Left cardiac atrium (tissue), 4 donors: Measurements from ENCODE around the gene RHOBTB1. TPM values are rescaled to one million over a fixed set of nuclear protein-coding genes. Genes with fewer than 3 reads are reported as not detected.

Experiments used
- ATAC-seq, 2 donors: fragments of 200-7000 bp; cut with Tn5 transposase; one replicate each; pipeline ENCODE4 v1.9.1; 2020; ENCODE audit warnings: mild to moderate bottlenecking in 2 of 2, moderate library complexity in 2 of 2
- DNase-seq: peaks from one replicate; pipeline ENCODE4 v3.0.0-alpha.2; 2020
- intact Hi-C, 2 donors: fragments of 100-400 bp; cut with DNase I; formaldehyde crosslinking; loops; one replicate each; pipeline versions ENCODE4 v1.14.1 to v1.15.1; 2022 to 2023
- total RNA-seq, 2 donors: library from RNA; stranded (reverse); fragmentation: NEBNext Ultra II Directional; extraction: Animal tissue kit (Norgen Biotek cat#: 25700); gene quantifications; one replicate each; pipeline ENCODE4 v1.2.1, GENCODE V29; 2021
- donor health status: DM: no; HTN: yes; CAD: no.
- donor health status: DM: no; HTN: yes; CAD: no; lungs with severe emphysema.
- donor health status: DM: yes; HTN: yes; CAD: no.
- donor health status: Dilated cardiomyopathy.

Gene RHOBTB1
- total RNA-seq, 2 donors from 2014 or later: 9.5 to 14.1 TPM

GRCh38 chr10:60950300-60950699 lies 6.3 kb upstream of the RHOBTB1 start:
- DNase-seq (no peak), ATAC-seq (no peak)
- intact Hi-C loops: no loop called here

DNA sequence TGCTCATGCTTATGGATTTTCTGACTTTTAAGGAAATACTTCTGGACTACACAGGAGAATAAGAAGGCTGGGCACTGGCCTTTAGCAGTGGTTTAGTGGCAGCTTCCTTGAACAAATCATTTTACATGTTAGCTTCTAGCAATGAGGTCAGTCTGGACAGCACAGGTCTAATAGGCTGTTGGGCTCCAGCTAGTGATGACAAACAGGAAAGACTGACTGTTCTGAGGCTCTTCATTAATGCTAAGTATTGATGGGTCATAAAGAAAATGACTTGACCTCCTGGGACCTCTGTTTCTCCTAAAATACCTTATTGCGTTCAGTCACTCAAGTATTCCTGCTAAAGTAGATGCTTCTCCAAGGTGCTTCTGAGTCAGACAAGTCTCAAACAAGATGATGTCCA lies 4.9 kb upstream of the RHOBTB1 start:
- DNase-seq (no peak), ATAC-seq (no peak)
- intact Hi-C loops: loop anchor here in 1 of 2 donors (10.0 kb wide), 1 partner anchor 64 kb away; no protein-coding TSS in a partner anchor

DNA sequence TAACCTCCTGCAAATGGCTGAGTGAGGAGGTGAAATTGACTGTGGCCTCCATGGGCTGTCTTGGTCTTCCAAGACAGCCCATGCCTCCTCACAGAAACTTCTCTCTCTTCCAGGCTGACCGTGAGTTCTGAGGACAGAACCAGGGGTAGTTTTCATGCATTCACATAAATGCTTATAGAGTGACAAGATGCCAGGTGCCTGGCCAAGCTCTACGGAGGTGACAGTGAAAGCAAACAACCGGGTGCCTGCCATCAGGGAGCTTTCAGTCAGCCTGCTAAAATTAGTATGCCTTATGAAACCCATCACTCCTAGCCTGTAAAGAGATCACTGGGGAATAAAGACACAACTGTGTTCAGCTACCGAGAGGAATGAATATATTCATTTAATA lies 919 bp upstream of the RHOBTB1 start:
- DNase-seq (no peak), ATAC-seq (no peak)
- intact Hi-C loops: loop anchor here (5.0 to 10.0 kb wide), 2 partner anchors 43 to 60 kb away; no protein-coding TSS in a partner anchor

GRCh38 chr10:60943316-60944057 lies 498 bp downstream of the RHOBTB1 start:
- ATAC-seq: peak; percentile 64 to 70
- DNase-seq: peak; percentile 74
- intact Hi-C loops: loop anchor here (5.0 to 10.0 kb wide), 2 partner anchors 41 to 59 kb away; no protein-coding TSS in a partner anchor

GRCh38 chr10:60942788-60943315 lies 1.1 kb downstream of the RHOBTB1 start:
- peak; percentile 55 for DNase-seq
- ATAC-seq: peak in 1 of 2 donors; percentile 22
- intact Hi-C loops: loop anchor here (5.0 to 10.0 kb wide), 2 partner anchors 41 to 58 kb away; no protein-coding TSS in a partner anchor

DNA sequence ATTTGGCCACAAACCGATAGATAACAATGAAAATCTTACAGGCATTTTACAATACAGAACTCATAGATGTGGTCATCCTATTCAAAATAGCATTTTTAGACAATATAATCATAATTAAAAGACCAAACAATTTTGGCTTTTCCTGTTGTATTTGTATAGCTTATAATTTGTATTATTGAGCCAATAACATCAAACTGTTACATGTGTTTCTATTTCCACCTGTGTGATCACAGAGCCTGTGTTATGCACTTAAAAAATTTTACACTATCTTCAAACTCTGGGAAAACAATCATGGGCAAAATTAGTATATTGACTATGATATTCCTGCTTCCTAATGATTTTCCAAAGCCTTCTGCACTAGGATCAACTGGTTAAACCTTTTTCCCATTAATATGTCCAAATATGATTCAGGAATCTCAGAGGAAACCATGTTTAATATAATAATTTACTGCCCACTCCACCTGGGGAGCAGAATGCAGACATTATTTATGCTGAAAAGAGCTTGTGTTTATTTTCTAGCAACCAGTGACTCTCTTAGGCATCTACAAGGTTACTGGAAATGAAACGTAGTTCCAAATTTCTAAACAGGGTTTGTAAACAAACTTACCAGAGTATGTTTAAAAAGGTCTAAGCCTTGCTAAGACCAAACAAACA lies 1.7 kb downstream of the RHOBTB1 start:
- intact Hi-C loops: loop anchor here (5.0 to 10.0 kb wide), 2 partner anchors 40 to 57 kb away; no protein-coding TSS in a partner anchor
- DNase-seq: no peak
- ATAC-seq: no peak

DNA sequence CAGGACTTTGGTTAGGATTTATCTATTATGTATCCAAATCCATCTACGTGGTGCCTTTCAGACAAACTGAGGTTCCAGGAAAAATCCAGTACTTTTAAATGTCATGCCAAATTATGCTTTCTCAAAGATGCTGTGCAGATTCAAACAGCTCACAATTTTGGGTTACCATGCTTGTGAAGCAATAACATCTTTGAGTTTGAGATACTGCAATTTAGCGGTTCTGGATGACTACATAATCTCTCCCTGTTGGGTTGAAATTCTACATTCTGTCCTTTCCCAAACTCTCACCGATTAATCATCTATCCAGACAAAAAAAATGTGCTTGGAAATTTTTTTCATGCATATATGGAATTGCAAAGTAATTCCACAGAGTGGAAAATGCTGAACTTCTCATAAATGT lies 3.5 kb downstream of the RHOBTB1 start:
- DNase-seq (no peak), ATAC-seq (no peak)
- intact Hi-C loops: loop anchor here (5.0 to 10.0 kb wide), 2 partner anchors 38 to 56 kb away; no protein-coding TSS in a partner anchor

- DNase-seq: no peak
- intact Hi-C loops: no loop called here
- peak; percentile 27 to 36 for ATAC-seq
Observed at GRCh38 chr10:60937784-60938654, 6.0 kb downstream of the RHOBTB1 start.

GRCh38 chr10:60937022-60937421 lies 7.0 kb downstream of the RHOBTB1 start:
- no peak for DNase-seq
- intact Hi-C loops: no loop called here
- ATAC-seq: no peak

DNA sequence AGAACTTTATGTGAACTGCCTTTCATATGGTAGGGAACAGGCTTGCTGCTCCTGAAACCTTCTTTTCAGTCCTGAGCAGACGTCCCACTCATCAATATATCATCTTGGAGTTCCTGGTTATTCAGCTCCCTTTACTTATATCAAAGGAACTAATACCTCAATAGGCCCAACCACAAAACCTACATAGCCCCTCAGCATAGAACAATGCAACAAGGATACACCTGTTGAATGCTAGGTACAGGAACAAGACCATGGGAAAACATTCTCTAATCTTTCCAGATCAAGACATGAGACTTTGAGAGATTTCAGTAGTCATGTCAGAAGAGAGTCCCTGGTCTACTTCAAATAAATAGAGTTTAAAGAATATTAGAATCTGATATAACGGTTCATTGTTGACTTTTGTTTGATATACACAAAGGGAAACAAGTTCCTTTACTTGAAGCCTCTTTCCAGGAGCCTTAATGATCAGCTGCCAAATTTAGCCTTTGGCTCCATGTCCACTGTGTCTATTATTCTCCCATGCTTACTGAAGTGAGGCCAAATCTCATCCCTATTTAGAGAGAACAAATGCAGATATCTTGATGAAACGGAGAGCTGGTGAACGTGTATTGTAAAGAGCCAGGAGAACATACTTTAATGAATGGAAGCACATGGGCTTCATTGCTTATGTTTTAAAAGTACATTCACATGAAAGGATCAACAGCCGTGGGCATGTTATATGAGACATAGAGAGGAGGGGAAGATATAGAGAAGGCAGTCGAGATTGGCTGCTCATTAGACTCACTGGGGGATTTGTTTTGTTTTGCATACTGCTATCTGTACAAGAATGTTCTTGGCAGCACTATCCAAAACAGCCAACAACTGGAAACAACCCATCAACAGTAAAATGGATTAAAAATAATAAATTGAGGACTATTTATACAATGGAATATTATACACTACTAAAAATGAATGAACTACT lies 9.5 kb downstream of the RHOBTB1 start:
- intact Hi-C loops: no loop called here
- DNase-seq (no peak), ATAC-seq (peak; percentile 24 to 48)

- intact Hi-C loops: no loop called here
- no peak for ATAC-seq
Observed at GRCh38 chr10:60932756-60933155, 11.2 kb downstream of the RHOBTB1 start.

DNA sequence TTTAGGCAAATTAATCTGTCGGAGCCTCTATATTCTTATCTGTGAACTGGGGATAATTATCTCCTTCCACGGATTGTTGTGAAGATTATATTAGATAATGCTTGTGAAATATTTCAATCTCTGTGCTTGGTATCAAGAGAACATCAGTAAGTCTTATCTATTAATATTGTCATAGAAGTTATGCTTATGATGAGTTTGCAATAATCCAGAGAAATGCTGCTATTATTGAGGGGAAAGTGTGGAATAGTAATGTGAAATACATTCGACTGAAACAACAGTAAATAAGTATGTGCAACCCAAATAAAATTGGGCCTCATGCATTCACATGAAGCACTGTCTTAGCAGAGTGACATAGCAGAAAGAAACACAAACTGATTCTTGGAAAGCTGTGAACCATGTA lies 13.7 kb downstream of the RHOBTB1 start:
- no peak for DNase-seq
- ATAC-seq: no peak
- intact Hi-C loops: no loop called here

More at GRCh38 chr10:60932756-60933155, 11.2 kb downstream of the RHOBTB1 start:
- DNase-seq: no peak

DNA sequence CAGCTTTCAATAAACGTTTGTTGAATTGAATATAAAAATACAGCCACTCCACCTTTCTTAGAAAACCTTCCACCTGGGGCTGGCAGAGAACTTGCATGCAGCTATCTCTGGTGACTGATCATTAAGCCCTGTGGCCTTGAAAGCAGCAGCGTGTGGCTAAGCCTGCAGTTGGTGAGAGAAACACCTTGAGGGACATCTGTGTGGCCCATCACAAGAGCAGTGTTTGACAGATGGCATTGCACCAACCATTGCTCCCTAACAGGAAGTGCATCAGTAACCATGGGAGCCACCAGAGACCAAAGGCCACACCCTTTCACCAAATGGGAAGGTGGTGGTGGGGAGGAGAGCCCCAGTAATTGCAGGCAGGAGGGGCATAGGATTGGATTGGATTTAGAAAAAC lies 22.4 kb downstream of the RHOBTB1 start:
- DNase-seq (no peak), ATAC-seq (peak in 1 of 2 donors; percentile 25)
- intact Hi-C loops: no loop called here

DNA sequence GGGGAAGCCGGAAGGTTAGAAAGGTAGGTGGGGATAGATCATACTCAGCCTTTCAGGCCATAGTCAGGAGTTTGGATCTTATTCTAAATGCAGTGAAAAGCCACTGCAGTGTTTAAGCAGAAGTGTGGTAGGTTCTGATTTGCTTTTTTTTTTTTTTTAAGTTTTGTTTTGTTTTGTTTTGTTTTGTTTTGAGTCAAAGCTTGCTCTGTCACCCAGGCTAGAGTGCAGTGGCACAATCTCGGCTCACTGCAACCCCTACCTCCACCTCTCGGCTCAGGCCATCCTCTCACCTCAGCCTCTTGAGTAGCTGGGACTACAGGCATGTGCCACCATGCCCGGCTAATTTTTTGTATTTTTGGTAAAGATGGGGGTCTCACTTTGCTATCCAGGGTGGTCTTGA lies 23.5 kb downstream of the RHOBTB1 start:
- no peak for ATAC-seq
- intact Hi-C loops: no loop called here
- DNase-seq: no peak

GRCh38 chr10:60919551-60919950 lies 24.4 kb downstream of the RHOBTB1 start:
- ATAC-seq (no peak), DNase-seq (no peak)
- intact Hi-C loops: no loop called here

DNA sequence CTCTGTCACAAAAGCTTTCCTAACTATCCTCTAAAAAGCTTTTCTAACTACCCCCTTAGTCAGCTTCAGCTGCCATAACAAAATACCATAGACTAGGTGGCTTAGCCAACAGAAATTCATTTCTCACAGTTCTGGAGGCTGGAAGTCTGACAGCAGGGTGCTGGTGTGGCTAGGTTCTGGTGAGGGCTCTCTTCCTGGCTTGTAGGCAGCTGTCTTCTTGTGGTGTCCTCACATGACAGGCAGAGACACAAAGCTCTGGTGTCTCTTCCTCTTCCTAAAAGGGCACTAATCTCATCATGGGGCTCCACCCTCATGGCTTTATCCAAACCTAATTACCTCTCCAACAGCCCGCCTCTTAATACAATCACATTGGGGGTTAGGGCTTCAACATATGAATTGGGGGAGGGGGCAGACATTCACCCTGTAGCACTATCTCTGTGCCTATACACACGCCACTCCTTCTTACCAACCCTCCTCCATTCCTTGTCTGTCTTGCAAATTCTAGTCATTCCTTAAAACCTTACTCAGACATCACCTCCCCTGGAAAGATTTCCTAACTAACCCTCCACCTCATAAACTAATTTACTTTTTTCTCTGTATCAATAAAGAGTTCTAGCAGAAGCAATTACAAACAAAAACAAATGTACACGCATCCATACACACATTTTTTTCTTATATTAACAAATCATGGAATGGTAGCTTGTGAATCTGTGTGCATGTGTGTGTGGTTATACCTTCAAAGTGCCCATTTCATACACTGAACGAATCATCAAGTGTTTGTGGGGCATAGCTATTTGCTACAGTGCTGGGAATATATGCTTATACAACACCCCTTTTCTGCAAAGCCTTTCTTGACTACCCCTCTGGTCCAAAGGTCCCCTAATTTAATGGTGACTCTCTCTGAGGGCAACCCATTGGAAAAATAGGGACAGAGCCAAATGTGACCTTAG lies 26.4 kb downstream of the RHOBTB1 start:
- no peak for ATAC-seq
- DNase-seq: no peak
- intact Hi-C loops: no loop called here

- DNase-seq: no peak
- intact Hi-C loops: no loop called here
- ATAC-seq: no peak
Observed at GRCh38 chr10:60916025-60916424, 28.0 kb downstream of the RHOBTB1 start.
